ACC112 (cell line): ENCODE results near the gene DDIT3.

Source experiments
- H2AFZ ChIP-seq: fragments of 200-600 bp; sonication (generic); one replicate; pipeline ENCODE4 v1.6.0; 2017; ENCODE audit warnings: antibody characterized with exemption, low read length; ENCODE audit not compliant: unreplicated experiment
- H3K27ac ChIP-seq: fragments of 200-600 bp; sonication (generic); 2 replicates; pipeline ENCODE4 v1.5.1; 2014; ENCODE audit warnings: low read depth, mild to moderate bottlenecking, antibody characterized with exemption, low read length, moderate library complexity
- H3K27me3 ChIP-seq: fragments of 200-600 bp; sonication (generic); 2 replicates; pipeline ENCODE4 v1.6.1; 2014; ENCODE audit warnings: mild to moderate bottlenecking, antibody characterized with exemption, low read length, moderate library complexity, mixed read lengths; ENCODE audit not compliant: insufficient read depth
- H3K36me3 ChIP-seq: fragments of 200-600 bp; sonication (generic); 2 replicates; pipeline ENCODE4 v1.6.1; 2016; ENCODE audit warnings: mild to moderate bottlenecking, antibody characterized with exemption, low read length, moderate library complexity, mixed read lengths; ENCODE audit not compliant: insufficient read depth
- H3K4me1 ChIP-seq: fragments of 200-600 bp; sonication (generic); one replicate; pipeline ENCODE4 v1.6.1; 2016; ENCODE audit warnings: low read length, mixed read lengths; ENCODE audit not compliant: insufficient read depth, unreplicated experiment, control insufficient read depth
- H3K4me3 ChIP-seq: fragments of 200-600 bp; sonication (generic); 2 replicates; pipeline ENCODE4 v1.5.1; 2014; ENCODE audit warnings: mild to moderate bottlenecking, low read depth, low read length
- H3K79me2 ChIP-seq: fragments of 200-600 bp; sonication (generic); one replicate; pipeline ENCODE4 v1.6.0; 2016; ENCODE audit warnings: low read length; ENCODE audit not compliant: control insufficient read depth, unreplicated experiment, insufficient read depth

DDIT3 gene

GRCh38 chr12:57474430-57474829 lies 45.9 kb downstream of the DDIT3 start:
- Histone ChIP-seq H3K36me3 (no peaks in the 10 kb centered on the region), H2AFZ (no peak overlapping the region), H3K27ac (no peak overlapping the region), H3K79me2 (no peaks in the 10 kb centered on the region), H3K4me1 (peaks cover 9% of the 10 kb centered on the region), H3K4me3 (no peak overlapping the region), H3K27me3 (peaks cover 78% of the 10 kb centered on the region)

- Histone ChIP-seq H2AFZ (no peak overlapping the region), H3K4me3 (no peak overlapping the region), H3K79me2 (no peaks in the 10 kb centered on the region), H3K36me3 (no peaks in the 10 kb centered on the region), H3K27me3 (peaks cover 83% of the 10 kb centered on the region), H3K27ac (no peak overlapping the region), H3K4me1 (peaks cover 9% of the 10 kb centered on the region)
Observed at GRCh38 chr12:57473886-57474285, 46.4 kb downstream of the DDIT3 start.

DNA sequence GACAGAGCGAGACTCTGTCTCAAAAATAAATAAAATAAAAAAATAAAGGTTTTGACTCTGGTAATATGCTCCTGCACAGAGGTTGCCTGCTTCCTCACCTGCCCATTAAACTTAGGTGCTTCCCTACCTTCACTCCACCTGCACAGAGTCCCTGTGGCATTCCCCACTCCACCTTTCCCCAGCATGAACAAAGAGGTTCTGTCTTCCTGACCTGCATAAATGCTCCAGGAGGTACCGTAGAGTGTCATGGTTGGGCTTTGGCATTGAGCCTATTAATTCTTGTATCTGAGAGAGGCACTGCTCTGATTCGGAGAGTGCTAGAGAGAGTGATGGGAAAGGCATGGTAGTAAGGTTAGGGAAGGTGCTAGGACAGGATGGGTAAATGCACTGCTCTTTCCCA lies 46.9 kb downstream of the DDIT3 start:
- Histone ChIP-seq H3K4me1 (peaks cover 9% of the 10 kb centered on the region), H2AFZ (no peak overlapping the region), H3K79me2 (no peaks in the 10 kb centered on the region), H3K27ac (no peak overlapping the region), H3K27me3 (peaks cover 86% of the 10 kb centered on the region), H3K36me3 (no peaks in the 10 kb centered on the region), H3K4me3 (no peak overlapping the region)

DNA sequence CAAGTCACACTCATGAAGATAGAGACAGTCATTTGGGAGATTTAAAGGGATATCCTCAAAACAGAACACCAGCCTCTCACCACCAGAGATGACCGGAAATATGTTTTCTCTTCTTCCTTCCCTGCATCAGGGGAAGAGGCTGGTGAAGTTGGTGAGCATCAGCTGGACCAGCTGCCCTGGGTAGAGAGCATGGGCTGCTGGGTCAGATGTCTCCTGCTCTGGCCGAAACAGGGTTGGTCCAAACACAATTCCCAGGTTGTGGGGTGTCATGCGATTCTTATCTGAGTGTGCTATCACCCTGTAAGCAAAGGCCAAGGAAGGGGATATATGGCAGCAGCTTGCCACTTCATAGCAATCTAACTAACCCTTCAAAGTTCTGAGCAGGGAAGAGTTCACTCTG lies 47.9 kb downstream of the DDIT3 start:
- Histone ChIP-seq H3K27ac (no peak overlapping the region), H3K27me3 (peaks cover 91% of the 10 kb centered on the region), H3K4me1 (peaks cover 9% of the 10 kb centered on the region), H2AFZ (no peak overlapping the region), H3K4me3 (no peak overlapping the region), H3K79me2 (no peaks in the 10 kb centered on the region), H3K36me3 (no peaks in the 10 kb centered on the region)

DNA sequence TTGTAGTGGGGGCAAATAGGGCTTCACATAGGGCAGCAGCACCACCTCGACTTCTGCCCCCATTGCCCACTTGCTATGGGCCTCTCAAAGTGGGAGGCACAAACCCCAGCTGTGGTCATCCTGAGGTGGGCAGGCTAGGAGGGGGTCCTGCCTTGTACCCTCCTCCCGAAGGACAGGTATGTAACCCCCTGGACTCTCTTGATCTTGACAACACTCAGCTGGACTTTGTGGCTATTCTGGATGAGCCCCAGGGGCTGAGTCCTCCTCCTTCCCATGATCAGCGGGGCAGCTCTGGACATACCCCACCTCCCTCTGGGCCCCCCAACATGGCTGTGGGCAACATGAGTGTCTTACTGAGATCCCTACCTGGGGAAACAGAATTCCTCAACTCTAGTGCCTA lies 48.7 kb downstream of the DDIT3 start:
- Histone ChIP-seq H2AFZ (no peak overlapping the region), H3K4me1 (peaks cover 9% of the 10 kb centered on the region), H3K79me2 (no peaks in the 10 kb centered on the region), H3K27ac (no peak overlapping the region), H3K27me3 (peaks cover 91% of the 10 kb centered on the region), H3K36me3 (no peaks in the 10 kb centered on the region), H3K4me3 (no peak overlapping the region)

DNA sequence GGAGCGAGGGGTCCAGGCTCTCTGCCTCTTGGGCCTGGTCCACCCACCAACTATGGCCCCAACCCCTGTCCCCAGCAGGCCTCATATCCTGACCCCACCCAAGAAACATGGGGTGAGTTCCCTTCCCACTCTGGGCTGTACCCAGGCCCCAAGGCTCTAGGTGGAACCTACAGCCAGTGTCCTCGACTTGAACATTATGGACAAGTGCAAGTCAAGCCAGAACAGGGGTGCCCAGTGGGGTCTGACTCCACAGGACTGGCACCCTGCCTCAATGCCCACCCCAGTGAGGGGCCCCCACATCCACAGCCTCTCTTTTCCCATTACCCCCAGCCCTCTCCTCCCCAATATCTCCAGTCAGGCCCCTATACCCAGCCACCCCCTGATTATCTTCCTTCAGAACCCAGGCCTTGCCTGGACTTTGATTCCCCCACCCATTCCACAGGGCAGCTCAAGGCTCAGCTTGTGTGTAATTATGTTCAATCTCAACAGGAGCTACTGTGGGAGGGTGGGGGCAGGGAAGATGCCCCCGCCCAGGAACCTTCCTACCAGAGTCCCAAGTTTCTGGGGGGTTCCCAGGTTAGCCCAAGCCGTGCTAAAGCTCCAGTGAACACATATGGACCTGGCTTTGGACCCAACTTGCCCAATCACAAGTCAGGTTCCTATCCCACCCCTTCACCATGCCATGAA lies 49.2 kb downstream of the DDIT3 start:
- H3K4me3 ChIP-seq: no peak overlapping the region
- H3K4me1 ChIP-seq: peaks cover 7% of the 10 kb centered on the region
- peaks cover 86% of the 10 kb centered on the region for H3K27me3 ChIP-seq
- H2AFZ ChIP-seq: no peak overlapping the region
- no peak overlapping the region for H3K27ac ChIP-seq
- no peaks in the 10 kb centered on the region for H3K36me3 ChIP-seq
- no peaks in the 10 kb centered on the region for H3K79me2 ChIP-seq

GRCh38 chr12:57470286-57470969 lies 49.9 kb downstream of the DDIT3 start:
- no peak overlapping the region for H3K27ac ChIP-seq
- peaks cover 82% of the 10 kb centered on the region for H3K27me3 ChIP-seq
- H3K79me2 ChIP-seq: no peaks in the 10 kb centered on the region
- H3K4me1 ChIP-seq: no peaks in the 10 kb centered on the region
- H3K36me3 ChIP-seq: no peaks in the 10 kb centered on the region
- no peak overlapping the region for H2AFZ ChIP-seq
- H3K4me3 ChIP-seq: no peak overlapping the region

DNA sequence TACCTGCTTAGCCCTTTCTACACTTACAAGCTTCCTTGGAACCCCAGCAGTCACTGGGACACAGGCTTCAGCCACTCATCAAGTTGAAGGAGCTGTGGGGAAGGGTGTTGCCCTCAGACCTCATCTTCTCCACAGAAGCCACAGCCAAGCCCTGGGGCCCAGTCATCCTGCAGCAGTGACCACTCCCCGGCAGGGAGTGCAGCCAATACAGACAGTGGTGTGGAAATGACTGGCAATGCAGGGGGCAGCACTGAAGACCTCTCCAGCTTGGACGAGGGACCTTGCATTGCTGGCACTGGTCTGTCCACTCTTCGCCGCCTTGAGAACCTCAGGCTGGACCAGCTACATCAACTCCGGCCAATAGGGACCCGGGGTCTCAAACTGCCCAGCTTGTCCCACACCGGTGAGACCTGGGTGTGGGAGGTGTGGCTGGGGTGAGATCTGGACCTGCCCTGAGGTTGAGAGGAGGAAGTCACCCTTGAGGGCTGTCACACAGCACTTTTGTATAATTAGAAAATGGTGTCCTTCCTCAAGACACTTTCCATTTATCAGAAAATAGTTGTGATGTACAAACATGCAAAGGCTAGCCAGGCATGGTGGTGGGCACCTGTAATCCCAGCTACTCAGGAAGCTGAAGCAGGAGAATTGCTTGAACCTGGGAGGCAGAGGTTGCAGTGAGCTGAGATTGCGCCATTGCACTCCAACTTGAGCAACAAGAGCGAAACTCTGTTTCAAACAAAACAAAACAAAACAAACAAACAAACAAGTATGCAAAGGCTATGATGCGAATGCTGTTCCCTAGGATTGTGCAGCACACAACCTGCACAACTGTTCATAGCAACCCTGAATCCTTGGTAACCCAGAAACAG lies 50.8 kb downstream of the DDIT3 start:
- Histone ChIP-seq H3K4me3 (no peak overlapping the region), H3K36me3 (no peaks in the 10 kb centered on the region), H3K79me2 (no peaks in the 10 kb centered on the region), H2AFZ (no peak overlapping the region), H3K27ac (no peak overlapping the region), H3K27me3 (peaks cover 82% of the 10 kb centered on the region), H3K4me1 (no peaks in the 10 kb centered on the region)

GRCh38 chr12:57467915-57468314 lies 52.4 kb downstream of the DDIT3 start:
- Histone ChIP-seq H3K4me3 (no peak overlapping the region), H3K79me2 (no peaks in the 10 kb centered on the region), H3K27me3 (peaks cover 67% of the 10 kb centered on the region), H3K36me3 (no peaks in the 10 kb centered on the region), H2AFZ (no peak overlapping the region), H3K27ac (no peak overlapping the region), H3K4me1 (no peaks in the 10 kb centered on the region)

DNA sequence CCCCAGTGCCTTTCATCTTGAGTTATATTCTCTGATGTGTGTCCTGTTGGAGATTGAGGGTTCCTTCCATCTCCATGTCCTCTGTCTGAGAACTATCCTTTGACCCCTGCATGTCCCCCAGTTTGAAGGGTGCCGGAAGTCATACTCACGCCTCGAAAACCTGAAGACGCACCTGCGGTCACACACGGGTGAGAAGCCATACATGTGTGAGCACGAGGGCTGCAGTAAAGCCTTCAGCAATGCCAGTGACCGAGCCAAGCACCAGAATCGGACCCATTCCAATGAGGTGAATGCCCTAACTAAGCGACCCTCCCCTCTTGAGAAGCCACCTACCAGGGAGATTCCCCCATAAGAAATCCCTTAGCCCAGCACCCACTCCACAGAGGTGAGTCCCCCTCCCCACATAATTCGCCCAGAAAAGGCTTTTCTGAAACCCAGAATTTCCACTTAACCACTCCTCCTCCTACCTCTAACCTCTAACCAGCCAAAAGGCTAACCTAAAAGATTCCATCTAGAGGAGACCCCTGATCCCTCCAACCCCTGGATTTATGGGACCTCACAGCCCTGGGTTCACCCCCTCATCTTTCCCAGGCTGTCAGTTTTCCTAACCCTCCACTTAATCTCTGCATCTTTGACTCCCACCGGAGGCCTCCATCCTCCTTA lies 53.0 kb downstream of the DDIT3 start:
- Histone ChIP-seq H3K4me1 (no peaks in the 10 kb centered on the region), H3K36me3 (no peaks in the 10 kb centered on the region), H2AFZ (no peak overlapping the region), H3K4me3 (no peak overlapping the region), H3K27ac (no peak overlapping the region), H3K27me3 (peaks cover 62% of the 10 kb centered on the region), H3K79me2 (no peaks in the 10 kb centered on the region)
